Measurements from ENCODE around the gene ZNF639. TPM values are rescaled to one million over a fixed set of nuclear protein-coding genes. Genes with fewer than 3 reads are reported as not detected.
"Not testable (repeated sequence)": the region's sequence is repeated elsewhere in the genome, so short reads cannot be mapped to it uniquely, and the experiment has no call there.

Gene ZNF639
- total RNA-seq, 2 donors from 2014 or later, result 18.6 to 29.4 TPM

- no peak overlapping the region for H3K27ac ChIP-seq
- intact Hi-C loops (cut with DNase I), result no loop called here
- H3K9ac ChIP-seq (ENCODE audit: low read depth in 2 of 2, low read length in 2 of 2), result no peak overlapping the region
- H3K4me1 ChIP-seq, result no peaks in the 10 kb centered on the region
- no peaks in the 10 kb centered on the region for H3K9me3 ChIP-seq
- H3K27me3 ChIP-seq, result no peaks in the 10 kb centered on the region
- TF ChIP-seq, protein P1, sequence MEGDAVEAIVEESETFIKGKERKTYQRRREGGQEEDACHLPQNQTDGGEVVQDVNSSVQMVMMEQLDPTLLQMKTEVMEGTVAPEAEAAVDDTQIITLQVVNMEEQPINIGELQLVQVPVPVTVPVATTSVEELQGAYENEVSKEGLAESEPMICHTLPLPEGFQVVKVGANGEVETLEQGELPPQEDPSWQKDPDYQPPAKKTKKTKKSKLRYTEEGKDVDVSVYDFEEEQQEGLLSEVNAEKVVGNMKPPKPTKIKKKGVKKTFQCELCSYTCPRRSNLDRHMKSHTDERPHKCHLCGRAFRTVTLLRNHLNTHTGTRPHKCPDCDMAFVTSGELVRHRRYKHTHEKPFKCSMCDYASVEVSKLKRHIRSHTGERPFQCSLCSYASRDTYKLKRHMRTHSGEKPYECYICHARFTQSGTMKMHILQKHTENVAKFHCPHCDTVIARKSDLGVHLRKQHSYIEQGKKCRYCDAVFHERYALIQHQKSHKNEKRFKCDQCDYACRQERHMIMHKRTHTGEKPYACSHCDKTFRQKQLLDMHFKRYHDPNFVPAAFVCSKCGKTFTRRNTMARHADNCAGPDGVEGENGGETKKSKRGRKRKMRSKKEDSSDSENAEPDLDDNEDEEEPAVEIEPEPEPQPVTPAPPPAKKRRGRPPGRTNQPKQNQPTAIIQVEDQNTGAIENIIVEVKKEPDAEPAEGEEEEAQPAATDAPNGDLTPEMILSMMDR (IDR thresholded peaks at IDR 0.05), result no peak
- H3K4me3 ChIP-seq, result no peak overlapping the region
- H3K36me3 ChIP-seq, result no peaks in the 10 kb centered on the region
- DNase-seq, result no peak
Measured at GRCh38 chr3:179301645-179302044, 21.2 kb upstream of the ZNF639 start.

DNA sequence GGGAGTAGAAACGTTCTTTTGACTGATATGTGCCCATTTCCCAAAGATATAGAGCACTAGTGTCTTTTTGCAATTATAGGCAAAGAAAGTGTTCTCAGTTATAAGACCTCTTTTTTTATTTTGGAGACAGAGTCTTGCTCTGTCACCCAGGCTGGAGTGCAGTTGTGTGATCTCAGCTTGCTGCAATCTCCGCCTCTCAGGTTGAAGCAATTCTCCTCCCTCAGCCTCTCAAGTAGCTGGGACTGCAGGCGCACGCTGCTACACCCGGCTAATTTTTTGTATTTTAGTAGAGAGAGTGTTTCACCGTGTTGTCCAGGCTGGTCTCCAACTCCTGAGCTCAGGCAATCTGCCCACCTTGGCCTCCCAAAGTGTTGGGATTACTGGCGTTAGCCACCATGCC lies 20.7 kb upstream of the ZNF639 start:
- Histone ChIP-seq H3K27me3 (no peaks in the 10 kb centered on the region), H3K27ac (no peak overlapping the region), H3K36me3 (no peaks in the 10 kb centered on the region), H3K9me3 (no peaks in the 10 kb centered on the region), H3K4me3 (no peak overlapping the region), H3K9ac (ENCODE audit: low read depth in 2 of 2, low read length in 2 of 2) (no peak overlapping the region), H3K4me1 (no peaks in the 10 kb centered on the region)
- no peak for DNase-seq
- intact Hi-C loops (cut with DNase I), result no loop called here
- TF ChIP-seq, protein P1 (IDR thresholded peaks at IDR 0.05), result no peak

- Histone ChIP-seq H3K27ac (no peak overlapping the region), H3K9me3 (no peaks in the 10 kb centered on the region), H3K36me3 (no peaks in the 10 kb centered on the region), H3K4me1 (no peaks in the 10 kb centered on the region), H3K4me3 (no peak overlapping the region), H3K27me3 (no peaks in the 10 kb centered on the region), H3K9ac (ENCODE audit: low read depth in 2 of 2, low read length in 2 of 2) (no peak overlapping the region)
- DNase-seq, result no peak
- TF ChIP-seq, protein P1 (IDR thresholded peaks at IDR 0.05), result no peak
- intact Hi-C loops (cut with DNase I), result no loop called here
Measured at GRCh38 chr3:179304605-179305004, 18.2 kb upstream of the ZNF639 start.

GRCh38 chr3:179307362-179307761 lies 15.5 kb upstream of the ZNF639 start:
- H3K9me3 ChIP-seq; H3K9ac ChIP-seq (ENCODE audit: low read depth in 2 of 2, low read length in 2 of 2); H3K4me3 ChIP-seq; intact Hi-C loops (cut with DNase I); H3K36me3 ChIP-seq; DNase-seq; H3K27me3 ChIP-seq; H3K27ac ChIP-seq; H3K4me1 ChIP-seq: not testable (repeated sequence)

DNA sequence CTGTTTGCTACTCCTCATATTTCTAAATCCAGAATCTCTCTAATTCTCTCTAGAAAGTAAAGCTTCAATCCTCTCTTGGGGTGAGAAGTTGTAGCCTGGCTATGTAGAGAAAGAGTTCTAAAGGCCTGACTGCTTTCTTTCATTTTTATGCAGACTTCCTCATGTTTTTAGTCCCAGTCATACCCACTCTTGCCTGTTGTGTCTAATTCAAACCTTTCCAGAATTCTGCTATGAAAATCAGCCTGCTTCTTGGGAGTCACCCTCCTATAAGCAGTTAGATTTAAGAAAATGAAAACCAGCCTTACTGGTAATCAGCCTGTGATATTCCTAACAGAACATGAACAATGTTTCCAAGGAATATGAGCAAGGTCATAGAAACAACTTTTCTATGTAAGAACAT lies 14.8 kb upstream of the ZNF639 start:
- Histone ChIP-seq H3K27me3 (no peaks in the 10 kb centered on the region), H3K9me3 (no peaks in the 10 kb centered on the region), H3K27ac (no peak overlapping the region), H3K36me3 (no peaks in the 10 kb centered on the region), H3K4me3 (no peak overlapping the region), H3K9ac (ENCODE audit: low read depth in 2 of 2, low read length in 2 of 2) (no peak overlapping the region), H3K4me1 (no peaks in the 10 kb centered on the region)
- TF ChIP-seq, protein P1 (IDR thresholded peaks at IDR 0.05), result no peak
- intact Hi-C loops (cut with DNase I), result no loop called here
- no peak for DNase-seq

- Histone ChIP-seq H3K9me3 (no peaks in the 10 kb centered on the region), H3K4me1 (no peaks in the 10 kb centered on the region), H3K27ac (no peak overlapping the region), H3K9ac (ENCODE audit: low read depth in 2 of 2, low read length in 2 of 2) (no peak overlapping the region), H3K36me3 (no peaks in the 10 kb centered on the region), H3K27me3 (no peaks in the 10 kb centered on the region), H3K4me3 (no peak overlapping the region)
- TF ChIP-seq, protein P1 (IDR thresholded peaks at IDR 0.05), result no peak
- no peak for DNase-seq
- intact Hi-C loops (cut with DNase I), result no loop called here
Measured at GRCh38 chr3:179309225-179310078, 13.4 kb upstream of the ZNF639 start.

Measured in colonic mucosa (tissue), 4 donors.